Omental fat pad (tissue), 4 donors: ENCODE results near the gene NPAS3. TPM values are rescaled to one million over a fixed set of nuclear protein-coding genes. Genes with fewer than 3 reads are reported as not detected.

Source experiments
- ATAC-seq: fragments of 150-250 bp; one replicate; pipeline ENCODE4 v1.9.1; 2016; ENCODE audit warnings: mild to moderate bottlenecking, moderate library complexity; ENCODE audit not compliant: low FRiP score
- DNase-seq: peaks from one replicate; pipeline ENCODE4 v3.0.0-alpha.2; 2019; ENCODE audit warnings: low spot score
- total RNA-seq, 4 donors: library from RNA; depleted of rRNA; stranded (reverse); fragments of >200 nt; gene quantifications; one replicate each; pipeline ENCODE4 v1.1.0, GENCODE V29; 2016
- TF ChIP-seq, protein P1 (sequence below), 3 donors: fragments of 450-650 bp; IDR thresholded peaks; one replicate each; pipeline ENCODE4 v1.5.1; 2016 to 2017; ENCODE audit warnings: antibody characterized with exemption in 3 of 3, mild to moderate bottlenecking in 3 of 3, moderate library complexity in 2 of 3

The NPAS3 gene
- total RNA-seq, 4 donors from 2014 or later, result 0.79 to 6.0 (median 2.5) TPM

DNA sequence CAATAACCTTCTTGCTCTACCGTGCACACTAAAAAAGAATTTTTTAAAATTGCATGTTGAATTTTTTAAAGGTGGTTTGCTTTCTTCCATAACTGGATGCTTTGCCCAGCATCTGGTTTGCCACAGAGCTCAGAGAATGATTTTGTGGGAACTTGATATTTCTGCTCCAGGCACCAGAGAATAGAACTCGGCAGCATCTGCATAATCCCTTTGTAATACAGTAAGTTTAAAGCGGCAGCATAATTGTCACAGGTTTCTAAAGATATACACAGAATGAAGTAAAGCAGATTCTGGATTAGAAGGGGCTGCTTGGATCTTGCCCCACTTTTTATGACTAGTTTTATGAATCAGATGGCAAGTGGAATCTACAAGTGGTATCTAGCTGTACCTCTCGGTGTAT is 352.0 kb downstream of the NPAS3 start:
- TF ChIP-seq, protein P1, sequence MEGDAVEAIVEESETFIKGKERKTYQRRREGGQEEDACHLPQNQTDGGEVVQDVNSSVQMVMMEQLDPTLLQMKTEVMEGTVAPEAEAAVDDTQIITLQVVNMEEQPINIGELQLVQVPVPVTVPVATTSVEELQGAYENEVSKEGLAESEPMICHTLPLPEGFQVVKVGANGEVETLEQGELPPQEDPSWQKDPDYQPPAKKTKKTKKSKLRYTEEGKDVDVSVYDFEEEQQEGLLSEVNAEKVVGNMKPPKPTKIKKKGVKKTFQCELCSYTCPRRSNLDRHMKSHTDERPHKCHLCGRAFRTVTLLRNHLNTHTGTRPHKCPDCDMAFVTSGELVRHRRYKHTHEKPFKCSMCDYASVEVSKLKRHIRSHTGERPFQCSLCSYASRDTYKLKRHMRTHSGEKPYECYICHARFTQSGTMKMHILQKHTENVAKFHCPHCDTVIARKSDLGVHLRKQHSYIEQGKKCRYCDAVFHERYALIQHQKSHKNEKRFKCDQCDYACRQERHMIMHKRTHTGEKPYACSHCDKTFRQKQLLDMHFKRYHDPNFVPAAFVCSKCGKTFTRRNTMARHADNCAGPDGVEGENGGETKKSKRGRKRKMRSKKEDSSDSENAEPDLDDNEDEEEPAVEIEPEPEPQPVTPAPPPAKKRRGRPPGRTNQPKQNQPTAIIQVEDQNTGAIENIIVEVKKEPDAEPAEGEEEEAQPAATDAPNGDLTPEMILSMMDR (IDR thresholded peaks at IDR 0.05), result no peak
- no peak for ATAC-seq
- no peak for DNase-seq

DNA sequence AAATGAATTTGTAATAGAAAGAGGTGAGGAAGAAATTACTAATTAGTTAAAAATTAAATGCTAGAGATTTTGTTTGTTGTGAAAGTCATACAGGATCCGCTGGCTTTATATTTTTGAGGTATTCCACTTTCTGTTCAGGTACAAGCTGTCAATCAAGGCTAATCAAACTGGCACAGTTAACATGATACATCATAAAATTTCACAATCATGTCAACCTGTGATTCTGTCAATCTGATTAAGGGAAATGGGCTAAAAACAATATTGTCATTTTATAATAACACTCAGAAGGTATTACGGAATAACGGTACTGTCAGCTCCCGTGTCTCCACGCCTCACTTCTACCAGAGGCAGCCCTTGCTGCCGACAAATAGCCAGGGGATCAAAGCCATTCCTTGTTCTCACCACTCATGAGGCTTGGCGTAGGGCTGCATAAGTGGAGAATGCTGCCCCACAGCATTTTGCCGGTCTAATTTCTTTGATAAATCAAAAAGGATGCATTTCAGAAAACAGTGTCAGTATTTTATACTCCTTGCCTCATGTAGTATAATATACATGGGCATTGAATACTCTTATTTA is 352.9 kb downstream of the NPAS3 start:
- TF ChIP-seq, protein P1 (IDR thresholded peaks at IDR 0.05), result no peak
- ATAC-seq, result no peak
- no peak for DNase-seq

DNA sequence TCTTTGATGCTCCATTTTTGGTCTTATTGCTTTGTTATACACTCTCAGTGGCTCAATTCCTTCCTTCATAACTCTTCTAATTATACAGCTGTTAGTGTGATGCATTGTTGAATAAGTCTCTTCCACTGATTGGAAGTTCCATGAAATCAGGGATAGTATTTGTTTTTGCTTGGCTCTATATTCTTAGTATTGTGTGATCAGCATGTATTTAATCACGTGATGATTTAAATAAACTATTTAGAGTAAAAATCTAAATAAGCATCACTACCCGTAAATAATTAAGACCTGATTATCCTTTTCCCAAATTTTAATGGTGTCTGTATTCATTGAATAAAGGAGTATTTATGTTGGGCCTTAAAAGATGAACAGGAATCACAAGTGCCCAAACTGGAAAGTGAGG is 355.7 kb downstream of the NPAS3 start:
- TF ChIP-seq, protein P1 (IDR thresholded peaks at IDR 0.05), result no peak
- ATAC-seq (no peak), DNase-seq (no peak)

DNA sequence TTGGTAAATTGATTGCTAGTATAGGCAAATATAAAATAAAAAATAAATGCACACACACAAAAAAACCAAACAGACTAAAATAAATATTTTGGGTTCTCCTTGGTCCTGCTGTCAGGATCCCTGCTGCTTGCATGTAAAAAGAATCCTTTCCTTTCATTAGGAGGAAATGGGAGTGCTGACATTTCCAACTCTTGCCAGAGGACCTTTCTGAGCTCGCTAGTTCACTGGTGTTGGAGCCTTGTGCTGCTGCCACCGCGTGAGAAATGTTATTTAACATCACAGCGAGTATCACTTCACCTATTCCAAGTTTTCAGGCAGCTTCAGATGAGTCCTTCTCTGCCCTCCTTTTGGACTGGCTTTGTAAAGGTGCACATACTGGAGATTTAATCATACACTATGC is 358.9 kb downstream of the NPAS3 start:
- ATAC-seq (no peak), DNase-seq (no peak)
- TF ChIP-seq, protein P1 (IDR thresholded peaks at IDR 0.05), result no peak

DNA sequence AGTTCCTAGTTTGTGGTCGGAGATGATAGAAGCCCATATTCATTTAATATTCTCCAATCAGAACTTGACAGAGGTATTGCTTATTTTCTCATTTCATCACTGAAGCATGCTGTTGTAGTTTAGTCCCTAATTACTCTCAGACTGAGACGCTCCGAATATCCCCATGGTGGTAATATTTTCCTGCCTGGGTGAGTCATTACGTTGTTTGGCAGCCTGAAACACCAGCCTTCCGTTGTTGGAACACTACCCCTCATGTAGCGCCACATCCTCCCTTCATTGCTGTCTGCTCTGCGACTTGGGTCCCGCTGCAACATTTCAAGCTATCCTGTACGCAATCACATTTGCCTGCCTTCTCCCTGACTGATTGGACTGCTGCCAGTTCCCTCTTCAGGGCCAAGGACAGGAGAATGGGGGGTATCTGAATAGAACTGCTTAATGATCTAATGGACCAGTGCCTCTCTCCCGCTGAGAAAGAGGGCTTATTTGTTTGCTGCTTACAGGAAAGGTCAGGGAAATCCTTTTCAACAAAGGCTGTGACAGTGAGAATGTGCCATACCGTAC is 369.1 kb downstream of the NPAS3 start:
- ATAC-seq (no peak), DNase-seq (no peak)
- TF ChIP-seq, protein P1 (IDR thresholded peaks at IDR 0.05), result no peak

DNA sequence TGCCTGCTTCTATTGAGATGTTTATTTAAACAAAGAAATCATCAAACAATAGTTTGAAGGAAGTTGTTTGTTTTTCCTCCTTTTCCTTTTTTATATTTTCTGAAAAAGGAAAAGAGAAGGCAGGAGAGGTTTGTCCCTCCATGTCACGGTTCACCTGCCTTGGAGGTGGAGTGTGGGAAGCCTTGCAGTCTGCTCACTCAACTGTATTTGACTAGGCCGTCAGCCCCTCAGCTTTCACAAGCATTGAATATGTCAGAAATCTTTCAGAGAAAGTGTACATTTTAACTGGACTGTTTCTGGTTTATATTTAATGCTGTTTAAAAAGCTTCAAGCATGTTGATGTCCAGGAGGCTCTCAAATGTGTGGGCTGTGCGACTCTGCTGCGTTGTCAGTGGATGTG is 370.4 kb downstream of the NPAS3 start:
- no peak for DNase-seq
- ATAC-seq, result no peak
- TF ChIP-seq, protein P1 (IDR thresholded peaks at IDR 0.05), result no peak

DNA sequence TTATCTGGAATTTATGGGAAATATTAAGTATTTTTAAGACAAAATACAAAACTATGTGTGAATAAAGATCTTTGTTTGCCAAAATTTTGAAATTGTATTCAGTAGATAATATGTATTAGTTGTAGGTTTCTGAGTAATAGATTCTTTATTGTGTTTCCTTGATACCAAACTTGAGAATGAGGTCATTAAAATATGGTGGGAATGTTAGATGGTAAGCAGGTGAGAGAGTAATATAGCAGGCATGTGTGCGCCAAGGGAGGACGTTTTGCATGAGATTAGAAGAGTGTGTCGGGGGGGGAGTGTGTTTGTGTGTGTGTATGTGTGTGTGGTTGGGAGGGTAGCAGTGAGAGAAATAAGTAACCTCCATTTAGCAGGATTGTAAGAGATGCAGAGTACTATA is 376.5 kb downstream of the NPAS3 start:
- no peak for ATAC-seq
- no peak for DNase-seq
- TF ChIP-seq, protein P1 (IDR thresholded peaks at IDR 0.05), result no peak
